Endothelial cell (in vitro differentiated cells): ENCODE data around the gene ATP8A2. TPM values are rescaled to one million over a fixed set of nuclear protein-coding genes. Genes with fewer than 3 reads are reported as not detected.
A peak's percentile ranks its signal among the peaks of the same experiment; 100 is the strongest.

ENCODE experiments used
- DNase-seq: peaks from one replicate; pipeline ENCODE4 v3.0.0; 2021; ENCODE audit warnings: low spot score
- H3K27ac Mint-ChIP-seq: one replicate; pipeline ENCODE4 v1.8.0; 2021; ENCODE audit warnings: mixed read lengths, inconsistent platforms; ENCODE audit not compliant: unreplicated experiment
- H3K27me3 Mint-ChIP-seq: one replicate; pipeline ENCODE4 v1.8.0; 2021; ENCODE audit warnings: mild to moderate bottlenecking, moderate library complexity, mixed read lengths, inconsistent platforms; ENCODE audit not compliant: unreplicated experiment
- H3K36me3 Mint-ChIP-seq: one replicate; pipeline ENCODE4 v1.8.0; 2021; ENCODE audit warnings: mild to moderate bottlenecking, low read depth, mixed read lengths, inconsistent platforms; ENCODE audit not compliant: unreplicated experiment
- H3K4me1 Mint-ChIP-seq: one replicate; pipeline ENCODE4 v1.8.0; 2021; ENCODE audit warnings: mild to moderate bottlenecking, mixed read lengths, inconsistent platforms; ENCODE audit not compliant: unreplicated experiment
- H3K4me3 Mint-ChIP-seq: one replicate; pipeline ENCODE4 v1.8.0; 2021; ENCODE audit warnings: mild to moderate bottlenecking, mixed read lengths, inconsistent platforms; ENCODE audit not compliant: unreplicated experiment
- H3K9me3 Mint-ChIP-seq: one replicate; pipeline ENCODE4 v1.8.0; 2021; ENCODE audit warnings: mixed read lengths, inconsistent platforms; ENCODE audit not compliant: unreplicated experiment
- CTCF ChIP-seq: fragments of 200-600 bp; sonication (generic); IDR thresholded peaks from one replicate; pipeline ENCODE4 v1.5.0; 2021; ENCODE audit warnings: antibody characterized with exemption; ENCODE audit not compliant: unreplicated experiment
- total RNA-seq: library from RNA; stranded (reverse); fragmentation: NEBNext Ultra II Directional; extraction: Animal tissue kit (Norgen Biotek cat#: 25700); gene quantifications from one replicate; pipeline ENCODE4 v1.2.1, GENCODE V29; 2021; ENCODE audit not compliant: unreplicated experiment

The ATP8A2 gene
- total RNA-seq, 1 donor from 2014 or later, result 2.1 TPM

DNA sequence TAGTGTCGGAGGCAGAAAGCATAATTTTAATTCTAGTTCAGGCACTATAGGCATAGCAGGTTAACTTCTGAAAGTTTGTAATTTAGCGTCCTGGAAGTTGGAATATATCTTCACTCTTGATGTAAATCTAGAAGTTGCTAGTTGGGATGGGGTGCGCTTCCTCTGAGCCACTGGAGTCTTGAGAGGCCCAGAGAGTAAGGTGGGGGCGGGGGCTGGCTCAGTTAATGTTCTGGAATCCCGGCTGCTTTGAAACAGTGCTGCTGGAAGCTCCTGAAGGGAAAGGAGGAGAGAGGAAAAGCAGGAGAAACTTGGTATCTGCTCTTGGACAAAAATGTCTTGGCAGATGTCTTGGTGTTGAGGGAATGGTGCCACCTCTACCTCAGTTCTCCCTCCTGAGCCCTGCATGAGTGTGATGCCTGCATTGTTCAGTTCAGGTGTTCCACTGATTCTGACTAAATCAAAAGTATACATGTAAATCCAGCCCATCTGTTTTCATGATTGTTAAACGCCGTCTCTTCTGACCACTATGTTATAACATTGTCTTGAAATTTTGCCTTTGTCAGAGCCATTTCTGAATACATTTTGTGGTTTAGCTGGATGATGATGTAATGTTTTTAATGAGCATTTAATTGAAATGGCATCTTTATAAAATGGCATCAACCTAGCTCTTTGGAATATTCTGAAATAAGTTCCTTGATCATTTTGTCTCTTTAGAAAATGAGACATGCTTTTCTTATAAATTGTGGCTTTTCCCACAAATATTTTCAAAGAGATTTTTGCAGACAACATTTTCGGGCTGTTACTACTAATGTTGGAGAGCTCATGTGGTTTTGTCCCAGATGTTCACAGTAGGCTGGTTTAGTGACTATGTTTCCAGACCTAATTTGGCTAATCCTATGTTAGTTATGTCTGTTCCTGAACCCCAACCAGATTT lies 477.3 kb downstream of the ATP8A2 start:
- Mint-ChIP-seq H3K4me1 (peaks cover 22% of the 10 kb centered on the region), H3K27me3 (peaks cover 5% of the 10 kb centered on the region), H3K36me3 (no peaks in the 10 kb centered on the region), H3K4me3 (no peak overlapping the region), H3K27ac (peak overlapping the region; percentile 30), H3K9me3 (no peaks in the 10 kb centered on the region)
- TF ChIP-seq CTCF, result no peak
- no peak for DNase-seq

DNA sequence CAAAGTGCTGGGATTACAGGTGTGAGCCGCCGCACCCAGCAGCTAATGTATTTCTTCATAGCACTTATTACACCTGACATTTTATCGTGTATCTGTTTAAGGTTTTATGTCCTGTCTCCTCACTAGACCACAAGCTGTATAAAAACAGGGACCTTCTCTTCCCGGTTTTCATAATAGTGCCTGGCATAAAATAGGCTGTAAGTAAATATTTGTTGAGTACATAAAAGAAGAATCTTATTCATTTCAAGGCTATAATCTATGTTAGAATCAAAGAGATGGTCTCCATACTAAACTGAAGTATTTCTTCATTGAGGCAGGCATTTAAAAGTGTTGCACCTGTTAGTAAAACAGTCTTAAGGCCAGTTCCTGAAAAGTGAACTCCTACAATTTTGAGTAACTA lies 486.1 kb downstream of the ATP8A2 start:
- no peak for DNase-seq
- no peak overlapping the region for H3K27ac Mint-ChIP-seq
- TF ChIP-seq CTCF, result no peak

DNA sequence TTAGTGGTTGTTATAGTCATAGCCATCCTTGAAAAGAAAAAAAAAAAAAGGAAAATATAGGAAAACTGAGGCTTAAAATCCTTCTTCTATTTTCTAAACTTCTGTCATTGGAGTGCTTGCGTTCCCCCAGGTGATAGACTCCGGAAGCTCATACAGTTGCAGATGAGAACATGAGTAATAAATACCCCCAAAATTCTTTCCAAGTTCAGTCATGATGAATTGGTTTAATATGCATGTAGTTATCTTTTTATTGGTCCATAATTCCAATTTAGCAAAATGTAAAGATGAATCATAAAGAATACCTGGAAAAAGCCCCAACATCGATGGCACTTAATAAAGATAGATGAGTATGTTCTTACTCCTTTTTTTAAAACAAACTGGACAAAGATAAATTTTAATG lies 487.8 kb downstream of the ATP8A2 start:
- Mint-ChIP-seq H3K4me1 (peaks cover 5% of the 10 kb centered on the region), H3K27ac (no peak overlapping the region), H3K36me3 (no peaks in the 10 kb centered on the region), H3K4me3 (no peak overlapping the region), H3K9me3 (no peaks in the 10 kb centered on the region), H3K27me3 (no peaks in the 10 kb centered on the region)
- no peak for TF ChIP-seq CTCF
- no peak for DNase-seq

More for the DNA sequence above, 486.1 kb downstream of the ATP8A2 start:
- no peaks in the 10 kb centered on the region for H3K4me1 Mint-ChIP-seq
- no peaks in the 10 kb centered on the region for H3K9me3 Mint-ChIP-seq
- H3K27me3 Mint-ChIP-seq, result no peaks in the 10 kb centered on the region
- H3K36me3 Mint-ChIP-seq, result no peaks in the 10 kb centered on the region
- H3K4me3 Mint-ChIP-seq, result no peak overlapping the region

GRCh38 chr13:25860265-25860664 lies 488.5 kb downstream of the ATP8A2 start:
- TF ChIP-seq CTCF, result no peak
- Mint-ChIP-seq H3K27me3 (no peaks in the 10 kb centered on the region), H3K27ac (no peak overlapping the region), H3K36me3 (no peaks in the 10 kb centered on the region), H3K4me3 (no peak overlapping the region), H3K4me1 (peaks cover 11% of the 10 kb centered on the region), H3K9me3 (no peaks in the 10 kb centered on the region)
- no peak for DNase-seq

GRCh38 chr13:25860862-25861261 lies 489.1 kb downstream of the ATP8A2 start:
- H3K4me3 Mint-ChIP-seq, result no peak overlapping the region
- no peak for DNase-seq
- H3K4me1 Mint-ChIP-seq, result peaks cover 14% of the 10 kb centered on the region
- no peaks in the 10 kb centered on the region for H3K9me3 Mint-ChIP-seq
- H3K36me3 Mint-ChIP-seq, result no peaks in the 10 kb centered on the region
- no peak overlapping the region for H3K27ac Mint-ChIP-seq
- TF ChIP-seq CTCF, result no peak
- no peaks in the 10 kb centered on the region for H3K27me3 Mint-ChIP-seq
